Erythroblast (primary cell): ENCODE measurements around the gene LHPP.

Experiments used
- DNase-seq, 2 experiments: peaks; one replicate each; lab custom pipeline; 2025; lab: John Stamatoyannopoulos, UW
- GATA1 ChIP-seq: IDR thresholded peaks from 2 replicates; pipeline ENCODE4 v1.6.1; 2011; ENCODE audit warnings: low read depth, mild to moderate bottlenecking, control low read depth, low read length, moderate library complexity
- POLR2A ChIP-seq: IDR thresholded peaks from 2 replicates; pipeline ENCODE4 v1.6.1; 2011; ENCODE audit warnings: mild to moderate bottlenecking, low read length

The LHPP gene

DNA sequence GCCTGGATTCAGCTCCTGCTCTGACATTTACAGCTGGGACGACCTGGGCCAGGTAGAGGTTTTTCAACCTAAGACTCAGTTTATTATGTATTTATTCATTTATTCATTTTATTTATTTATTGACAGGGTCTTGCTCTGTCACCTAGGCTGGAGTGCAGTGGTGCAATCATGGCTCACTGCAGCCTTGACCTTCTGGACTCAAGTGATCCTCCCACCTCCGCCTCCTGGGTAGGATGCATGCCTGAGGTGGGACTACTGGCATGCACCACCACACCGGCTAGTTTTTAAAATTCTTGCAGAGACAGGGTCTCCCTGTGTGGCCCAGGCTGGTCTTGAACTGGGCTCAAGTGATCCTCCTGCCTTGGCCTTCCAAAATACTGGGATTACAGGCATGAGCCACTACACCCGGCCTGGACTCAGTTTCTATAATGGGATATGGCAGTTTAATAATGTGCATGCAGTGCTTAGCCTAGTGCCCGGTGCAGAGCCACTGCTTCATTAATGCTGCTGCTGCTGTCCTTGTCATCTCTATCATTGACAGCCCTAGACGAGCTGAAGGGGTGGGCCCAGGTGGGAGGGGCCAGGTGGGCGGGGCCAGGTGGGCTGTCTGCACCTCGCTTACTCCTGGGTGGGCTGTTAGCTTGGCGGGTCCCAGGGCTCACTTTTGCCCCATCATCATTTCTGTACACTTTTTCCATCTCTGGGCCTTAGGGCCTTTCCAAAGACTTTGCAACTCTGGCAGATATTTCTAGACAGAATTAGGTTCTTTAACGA lies 92.6 kb downstream of the LHPP start:
- TF ChIP-seq GATA1: no peak
- TF ChIP-seq POLR2A: no peak
- no peak for DNase-seq

DNA sequence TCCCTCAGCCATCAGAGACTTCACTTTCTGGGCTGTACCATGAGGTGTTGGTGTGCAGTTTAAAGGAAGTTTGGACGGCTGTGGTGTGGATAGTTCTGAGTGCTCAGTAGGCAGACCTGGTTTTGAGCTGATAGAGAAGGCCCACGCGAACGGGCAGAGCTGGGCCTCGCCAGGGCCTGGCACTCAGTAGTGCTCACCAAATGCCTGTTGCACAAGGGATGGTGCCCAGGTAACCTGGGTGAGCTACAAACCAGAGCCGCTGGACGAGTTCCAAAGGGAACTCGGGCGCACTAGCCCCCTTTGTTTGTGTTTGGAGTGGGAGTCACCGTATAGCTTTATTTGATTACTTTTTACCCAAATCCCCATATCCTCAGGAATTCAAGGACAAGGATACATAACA lies 95.5 kb downstream of the LHPP start:
- DNase-seq: no peak
- TF ChIP-seq POLR2A: no peak
- TF ChIP-seq GATA1: no peak

DNA sequence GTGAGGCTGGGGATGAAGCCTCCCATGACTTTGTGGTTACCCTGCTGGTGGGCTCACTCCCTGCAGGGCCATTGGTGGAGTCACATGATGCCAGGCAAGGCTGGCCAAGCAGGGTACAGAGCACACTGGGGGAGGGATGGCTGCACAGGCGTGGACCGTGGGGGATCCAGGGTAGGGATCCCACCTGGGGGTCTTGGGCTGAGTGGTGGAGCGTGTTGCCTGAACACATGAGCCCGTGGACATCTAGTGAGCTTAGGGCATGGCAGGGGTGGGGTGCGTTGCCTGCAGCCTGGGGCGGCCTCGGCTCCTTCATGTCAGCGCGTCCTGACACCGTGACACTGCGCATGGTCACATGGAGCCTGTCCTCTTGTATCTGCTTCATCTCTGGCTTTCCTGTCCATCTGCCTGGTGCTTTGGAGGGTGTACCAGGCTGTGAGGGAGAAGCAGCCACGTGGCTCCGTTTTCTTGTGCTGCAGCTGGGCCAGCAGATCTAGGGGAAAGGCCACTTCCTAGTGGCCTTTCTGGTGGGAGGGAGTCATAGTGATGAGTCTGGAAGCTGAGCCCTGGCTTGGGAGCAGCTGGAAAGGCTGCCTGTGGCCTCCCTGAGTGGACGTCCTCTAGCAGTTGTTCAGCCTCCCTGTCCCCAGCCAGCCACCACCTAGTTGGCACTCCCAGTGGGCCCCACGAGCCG lies 96.2 kb downstream of the LHPP start:
- DNase-seq: no peak
- TF ChIP-seq GATA1 (no peak), POLR2A (no peak)

DNA sequence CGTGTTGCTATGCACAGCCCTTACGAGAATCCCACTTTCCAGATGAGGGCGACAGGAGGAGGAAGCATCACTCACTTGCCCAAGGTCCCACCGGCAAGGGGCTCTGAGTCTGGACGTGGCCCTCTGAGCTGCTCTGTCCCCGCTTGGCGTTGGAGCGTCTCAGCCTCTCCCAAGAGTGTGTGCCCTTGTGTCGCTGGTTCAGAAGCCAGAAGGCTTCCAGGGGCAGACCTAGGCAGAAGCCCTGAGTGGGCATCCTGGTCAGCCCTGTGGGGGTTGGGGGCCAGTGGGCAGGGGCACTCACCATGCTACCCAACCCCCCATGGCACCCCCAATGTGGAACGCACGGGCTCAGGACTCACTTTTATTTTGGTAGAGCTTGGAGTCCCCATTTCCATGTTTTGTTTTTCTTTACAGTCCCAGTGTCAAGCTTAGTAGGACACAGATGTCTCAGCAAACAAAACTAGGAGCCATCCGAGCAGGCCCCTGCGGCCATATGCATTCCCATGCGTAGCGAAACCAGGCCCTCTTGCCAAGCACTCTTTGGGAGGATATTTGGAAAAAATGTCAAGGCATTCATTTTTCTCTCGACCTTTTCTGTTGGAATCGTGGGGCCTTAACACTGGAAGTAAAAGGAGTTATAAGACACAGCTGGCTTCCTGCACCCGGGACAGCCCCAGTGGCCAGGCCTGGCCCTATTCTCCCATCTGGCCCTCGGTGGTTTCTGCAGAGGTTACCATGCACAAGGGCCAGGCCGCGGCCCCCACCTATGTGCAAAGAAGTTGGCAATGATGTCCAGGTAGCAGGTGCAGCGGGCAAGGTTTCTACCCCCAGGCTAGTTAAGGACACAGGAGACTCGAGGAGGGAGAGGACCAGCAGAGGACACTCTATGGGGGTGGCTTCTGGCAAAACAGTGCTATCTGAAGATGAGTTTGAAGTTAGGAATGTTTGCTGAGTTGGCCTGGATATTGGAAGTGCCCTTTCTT lies 97.0 kb downstream of the LHPP start:
- TF ChIP-seq POLR2A (no peak), GATA1 (no peak)
- no peak for DNase-seq

DNA sequence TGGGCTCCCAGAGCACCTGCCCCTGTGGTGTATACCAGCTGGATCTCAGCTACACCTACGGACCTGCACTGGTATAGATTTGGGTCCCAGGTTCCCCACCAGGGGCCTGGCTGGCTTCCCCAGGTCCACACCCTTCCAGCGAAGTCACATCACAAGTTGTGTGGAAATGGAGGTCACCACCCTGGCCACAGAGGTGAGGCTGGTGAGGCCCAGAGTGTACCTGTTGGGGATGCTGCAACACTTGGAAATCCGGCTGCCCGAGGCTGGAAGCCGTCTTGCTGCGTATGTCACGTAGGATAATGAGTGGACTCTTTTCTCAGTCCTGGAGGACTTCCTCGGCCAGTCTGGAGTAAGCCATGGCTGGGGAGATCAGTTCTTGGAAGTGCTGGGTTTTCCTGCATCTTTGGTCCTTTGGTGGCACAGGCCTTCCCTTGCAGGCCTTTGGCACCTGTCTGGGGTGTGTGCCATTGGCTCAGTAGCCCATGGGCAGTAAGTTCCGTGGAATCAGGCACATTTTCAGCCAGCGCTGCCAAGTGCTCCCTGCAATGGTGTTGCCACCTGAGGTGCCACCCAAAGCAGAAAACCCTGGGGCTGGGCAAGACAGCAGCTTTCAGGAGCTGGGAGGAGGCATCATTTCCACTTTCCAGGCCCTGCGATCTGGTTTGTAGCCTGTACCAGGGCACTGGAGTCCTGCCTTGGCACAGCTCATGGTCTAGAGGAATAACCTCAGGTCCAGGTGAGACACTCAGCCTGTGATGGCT lies 97.9 kb downstream of the LHPP start:
- DNase-seq: no peak
- TF ChIP-seq GATA1: no peak
- no peak for TF ChIP-seq POLR2A

DNA sequence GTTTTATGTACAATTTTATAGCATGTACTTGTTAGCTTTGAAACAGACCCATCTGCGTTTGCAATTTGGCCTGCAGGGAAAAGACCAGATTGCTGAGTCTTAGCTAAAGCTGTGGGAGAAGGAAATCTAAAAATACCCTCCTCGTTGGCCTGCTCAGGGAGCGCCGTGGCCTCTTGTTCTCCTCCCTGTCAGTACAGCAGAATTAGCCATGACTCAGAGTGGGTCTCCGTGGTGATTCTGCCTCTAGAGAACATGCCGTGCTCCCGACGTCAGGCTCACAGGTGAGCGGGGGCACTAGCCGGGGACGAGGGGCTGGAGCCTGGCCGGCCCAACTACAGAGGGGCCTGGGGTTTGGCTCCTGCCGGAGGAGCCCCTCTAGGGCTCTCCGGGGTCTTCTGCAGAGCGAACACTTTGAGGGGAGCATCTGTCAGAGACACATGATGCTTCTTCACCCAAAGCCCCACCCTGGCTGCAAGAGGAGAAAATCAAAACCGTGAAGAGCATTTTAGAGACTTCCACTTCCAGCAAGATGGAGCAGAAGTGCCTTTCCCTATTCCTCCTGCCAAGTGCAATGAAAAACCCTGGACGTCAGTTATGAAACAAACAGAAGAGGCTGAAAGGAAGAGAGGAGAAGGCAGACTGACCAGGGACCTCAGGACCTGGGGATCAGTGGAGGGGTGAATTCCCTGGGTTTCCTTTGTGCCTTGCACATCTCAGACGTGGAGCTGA lies 98.9 kb downstream of the LHPP start:
- no peak for DNase-seq
- no peak for TF ChIP-seq GATA1
- no peak for TF ChIP-seq POLR2A

DNA sequence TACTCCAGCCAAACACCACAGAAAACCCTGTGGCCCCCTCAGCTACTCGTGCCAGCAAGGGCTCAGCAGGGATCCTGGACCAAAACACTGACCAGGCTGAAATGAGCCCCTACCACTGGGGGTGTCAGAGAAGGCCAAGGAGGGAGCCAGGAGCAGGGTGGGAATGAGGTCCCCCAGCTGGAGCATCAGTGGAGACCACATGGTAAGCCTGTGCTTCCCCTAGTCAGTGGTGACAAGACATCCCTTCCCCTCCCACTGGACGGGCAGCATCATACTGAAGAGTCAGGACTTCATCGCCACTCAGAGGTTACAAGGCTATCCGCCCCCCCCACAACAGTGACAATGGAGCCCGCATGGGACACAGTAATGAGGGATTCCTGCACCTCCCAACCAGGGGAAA lies 99.6 kb downstream of the LHPP start:
- TF ChIP-seq POLR2A (no peak), GATA1 (no peak)
- DNase-seq: no peak

DNA sequence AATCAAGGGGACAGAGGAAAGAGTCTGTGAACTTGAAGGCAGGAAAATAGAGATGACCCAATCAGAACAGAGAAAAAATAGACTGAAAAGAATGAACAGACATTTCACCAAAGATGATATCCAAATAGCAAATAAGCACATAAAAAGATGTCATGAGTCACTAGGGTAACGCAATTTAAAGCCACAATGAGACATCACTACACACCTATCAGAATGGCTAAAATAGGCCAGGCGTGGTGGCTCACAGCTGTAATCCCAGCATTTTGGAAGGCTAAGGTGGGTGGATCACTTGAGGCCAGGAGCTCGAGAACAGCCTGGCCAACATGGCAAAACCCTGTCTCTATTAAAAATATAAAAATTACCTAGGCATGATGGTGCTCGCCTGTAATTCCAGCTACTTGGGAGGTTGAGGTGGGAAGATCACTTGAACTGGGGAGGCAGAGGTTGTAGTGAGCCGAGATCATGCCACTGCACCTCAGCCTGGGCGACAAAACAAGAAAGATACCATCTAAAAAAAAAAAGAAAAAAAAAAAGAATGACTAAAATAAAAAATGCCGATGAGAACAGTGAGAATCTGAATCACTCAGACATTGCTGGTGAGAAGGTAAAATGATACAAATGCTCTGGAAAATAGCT lies 100.9 kb downstream of the LHPP start:
- DNase-seq: no peak
- TF ChIP-seq POLR2A (no peak), GATA1 (no peak)

DNA sequence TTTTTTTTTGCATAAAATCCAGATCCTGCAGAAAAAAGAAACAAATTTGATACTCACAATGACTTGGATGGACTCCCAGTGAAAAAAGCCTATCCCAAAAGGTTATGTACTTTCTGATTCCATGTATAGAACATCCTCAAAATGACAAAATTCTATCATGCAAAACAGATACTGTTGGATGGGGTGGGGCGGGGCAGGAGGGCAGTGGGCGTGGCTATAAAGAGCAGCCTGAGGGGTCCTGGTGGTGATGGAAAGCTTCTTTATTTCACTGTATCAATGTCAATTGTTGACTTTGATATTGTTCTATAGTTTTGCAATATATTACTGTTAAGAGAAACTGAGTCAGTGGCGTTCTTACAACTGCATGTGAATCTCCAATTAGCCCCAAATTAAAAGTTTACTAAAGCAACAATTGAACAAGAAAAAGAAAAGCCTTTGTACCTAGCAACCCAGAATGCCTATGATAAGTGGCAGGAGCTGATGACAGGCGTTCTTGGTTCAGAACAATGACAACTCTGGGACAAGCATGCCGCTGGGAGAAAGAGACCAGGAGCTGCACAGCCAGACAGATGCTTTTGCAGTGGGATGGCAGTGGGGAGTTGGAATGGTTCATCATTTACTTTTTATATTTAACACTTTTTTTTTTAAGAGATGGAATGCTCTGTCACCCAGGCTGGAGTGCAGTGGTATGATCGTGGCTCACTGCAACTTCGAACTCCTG lies 101.9 kb downstream of the LHPP start:
- TF ChIP-seq GATA1: no peak
- TF ChIP-seq POLR2A: no peak
- DNase-seq: no peak

DNA sequence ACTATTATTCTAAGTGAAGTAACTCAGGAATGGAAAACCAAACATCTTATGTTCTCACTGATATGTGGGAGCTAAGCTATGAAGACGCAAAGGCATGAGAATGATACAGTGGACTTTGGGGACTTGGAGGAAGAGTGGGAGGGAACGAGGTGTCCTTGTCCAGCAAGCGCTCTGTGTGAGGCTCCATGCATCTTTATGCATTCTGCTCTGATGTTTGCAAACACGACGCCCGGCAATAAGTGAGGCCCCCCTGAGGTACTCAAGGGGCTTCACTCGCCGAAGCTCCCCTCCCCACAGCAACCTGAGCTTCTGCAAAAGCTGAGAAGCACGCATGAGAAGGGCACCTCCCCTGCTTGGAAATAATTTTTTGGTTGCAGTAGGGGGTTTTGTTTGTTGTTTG lies 103.3 kb downstream of the LHPP start:
- TF ChIP-seq GATA1 (no peak), POLR2A (no peak)

DNA sequence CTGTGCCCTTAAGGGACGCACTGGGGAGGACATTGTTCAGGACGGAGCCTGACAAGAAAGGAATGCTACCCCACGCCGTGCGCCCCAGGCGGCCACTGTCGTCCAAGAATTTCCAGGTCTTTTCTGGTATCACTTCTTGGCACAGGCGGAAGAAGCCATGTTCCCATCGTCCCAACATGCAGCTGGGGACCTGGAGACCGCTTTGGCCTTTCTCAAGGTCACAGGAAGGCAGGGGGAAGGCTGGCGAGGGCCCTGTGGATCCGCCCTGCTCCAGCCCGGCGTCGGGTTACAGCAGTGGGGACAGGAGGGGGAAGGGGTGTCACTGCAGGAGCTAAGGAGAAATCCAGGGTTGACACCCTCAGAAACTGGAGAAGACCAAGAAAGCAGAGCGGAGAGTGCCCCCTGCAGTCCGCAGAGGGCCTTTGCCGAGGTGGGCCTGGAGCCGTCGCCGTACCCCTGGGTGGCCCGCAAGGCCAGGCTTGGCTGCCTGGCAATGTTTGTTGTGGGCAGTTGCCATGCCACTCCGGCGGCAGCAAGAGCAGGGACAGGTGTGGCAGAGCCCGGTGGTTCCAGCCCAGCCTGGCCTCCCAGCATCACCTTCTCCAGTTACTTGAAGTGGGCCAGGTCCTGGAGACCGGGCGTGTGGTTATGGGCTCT lies 104.1 kb downstream of the LHPP start:
- DNase-seq: peak; percentile 24 to 31
- TF ChIP-seq GATA1: no peak
- no peak for TF ChIP-seq POLR2A

More for the DNA sequence above, 103.3 kb downstream of the LHPP start:
- no peak for DNase-seq
